Erythroblast (primary cell): ENCODE data around the gene KMT2C.

Experiments
- DNase-seq, 2 experiments: peaks; one replicate each; lab custom pipeline; 2025; lab: John Stamatoyannopoulos, UW
- GATA1 ChIP-seq: IDR thresholded peaks from 2 replicates; pipeline ENCODE4 v1.6.1; 2011; ENCODE audit warnings: low read depth, mild to moderate bottlenecking, control low read depth, low read length, moderate library complexity
- POLR2A ChIP-seq: IDR thresholded peaks from 2 replicates; pipeline ENCODE4 v1.6.1; 2011; ENCODE audit warnings: mild to moderate bottlenecking, low read length

KMT2C gene

DNA sequence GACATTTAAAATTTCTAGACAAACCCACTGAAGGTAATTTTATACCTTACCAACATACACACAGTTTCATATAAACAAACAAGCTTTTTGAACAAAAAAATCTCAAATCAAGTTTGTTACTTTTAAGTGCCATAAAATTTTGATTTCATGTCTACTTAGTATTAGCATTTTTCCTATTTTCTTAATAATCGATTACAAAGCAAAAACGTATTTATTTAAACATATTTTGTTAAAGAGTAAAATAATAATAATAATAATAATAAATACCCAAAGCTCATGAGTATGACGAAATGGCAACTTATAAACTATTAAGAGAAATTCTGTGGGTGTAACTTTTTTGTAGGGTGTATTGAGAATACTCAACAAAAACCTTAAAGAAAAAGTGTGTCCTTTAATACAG, 232.7 kb downstream of the KMT2C start:
- no peak for DNase-seq
- TF ChIP-seq POLR2A (no peak), GATA1 (no peak)

DNA sequence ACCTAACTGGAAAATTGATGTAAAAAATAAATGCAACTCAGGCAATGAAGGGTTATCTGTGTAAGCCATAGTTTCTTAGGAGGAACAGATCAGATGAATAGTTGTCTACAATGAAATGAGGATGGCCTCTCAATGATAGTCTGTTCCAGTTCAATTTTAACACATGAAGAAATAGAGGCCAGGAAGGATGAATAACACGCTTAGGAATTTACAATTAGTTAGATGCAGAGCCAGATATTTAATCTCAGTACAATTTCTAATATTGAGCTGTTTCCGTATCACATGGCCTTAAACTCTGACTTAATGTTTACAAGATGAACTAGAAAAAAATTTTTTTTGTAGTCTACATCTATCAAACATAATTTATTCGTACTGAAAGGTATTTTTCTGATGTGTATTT, 233.7 kb downstream of the KMT2C start:
- DNase-seq, result no peak
- TF ChIP-seq POLR2A (no peak), GATA1 (no peak)

DNA sequence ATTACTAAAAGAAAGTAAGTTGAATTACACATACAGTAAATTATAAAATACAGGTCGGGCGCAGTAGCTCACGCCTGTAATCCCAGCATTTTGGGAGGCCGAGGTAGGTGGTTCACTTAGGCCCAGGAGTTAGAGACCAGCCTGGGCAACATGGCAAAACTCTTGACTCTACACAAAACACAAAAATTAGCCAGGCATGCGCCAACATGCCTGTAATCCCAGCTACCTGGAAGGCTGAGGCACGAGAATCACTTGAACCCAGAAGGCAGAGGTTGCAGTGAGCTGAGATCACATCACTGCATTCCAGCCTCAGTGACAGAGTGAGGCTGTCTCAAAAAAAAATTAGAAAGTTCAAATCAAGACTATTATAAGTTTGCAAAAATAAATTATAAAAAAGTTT, 235.4 kb downstream of the KMT2C start:
- DNase-seq, result no peak
- TF ChIP-seq POLR2A, result no peak
- no peak for TF ChIP-seq GATA1

DNA sequence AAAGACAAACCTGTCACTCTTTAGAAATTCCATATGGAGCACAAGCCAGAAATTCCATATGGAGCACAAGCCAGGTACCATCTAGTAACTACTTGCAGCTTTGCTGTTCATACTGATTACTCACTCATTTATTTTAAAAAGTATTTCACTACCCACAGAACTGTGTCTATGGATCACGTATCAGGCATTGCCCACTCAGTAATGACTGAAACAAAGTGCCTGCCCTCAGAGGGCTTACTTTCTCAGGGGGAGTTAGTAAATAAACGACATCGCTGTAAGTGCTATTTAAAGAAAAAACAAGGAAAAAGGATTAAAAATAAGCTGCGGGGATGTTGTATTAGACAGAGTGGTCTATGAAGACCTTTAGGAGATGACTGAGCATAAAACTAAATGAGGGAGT, 239.4 kb downstream of the KMT2C start:
- no peak for TF ChIP-seq GATA1
- TF ChIP-seq POLR2A, result no peak
- DNase-seq, result no peak

DNA sequence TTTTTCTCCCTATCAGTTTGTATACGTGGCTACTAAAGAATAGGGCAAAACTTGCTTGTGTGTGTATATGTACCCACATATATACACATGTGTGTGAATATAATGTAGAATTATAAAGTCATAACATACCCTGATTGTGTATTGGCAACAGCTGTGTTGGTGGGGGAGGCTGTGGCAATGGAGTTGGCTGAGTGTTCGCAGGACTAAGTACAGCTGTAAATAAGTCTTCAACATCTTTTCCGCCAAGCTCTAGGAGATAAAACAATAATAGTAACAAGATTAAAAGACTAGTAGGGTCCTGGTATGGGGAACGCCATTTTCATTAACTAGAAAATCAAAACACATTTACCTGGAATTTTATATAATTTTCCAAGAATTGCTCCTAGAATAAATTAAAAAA, 241.9 kb downstream of the KMT2C start:
- no peak for DNase-seq
- TF ChIP-seq POLR2A (no peak), GATA1 (no peak)

DNA sequence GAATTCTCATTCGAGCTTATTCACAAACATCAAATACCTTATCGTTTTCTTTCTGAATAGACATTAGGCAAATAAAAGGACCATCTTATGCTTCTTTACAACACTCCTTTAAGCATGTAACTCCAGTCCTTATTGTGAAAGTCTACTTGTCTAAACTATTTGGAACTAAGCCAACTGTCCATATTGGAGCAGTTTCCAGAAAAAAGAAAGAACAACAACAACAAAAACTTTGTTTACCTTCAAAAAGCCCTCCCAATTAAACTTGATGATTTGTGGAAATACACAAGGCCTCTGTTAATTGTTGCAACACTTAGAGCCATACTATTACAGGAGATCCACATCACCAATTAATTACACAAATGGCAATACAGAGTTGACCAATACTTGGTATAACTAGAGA, 246.7 kb downstream of the KMT2C start:
- TF ChIP-seq POLR2A (no peak), GATA1 (no peak)
- DNase-seq, result no peak

DNA sequence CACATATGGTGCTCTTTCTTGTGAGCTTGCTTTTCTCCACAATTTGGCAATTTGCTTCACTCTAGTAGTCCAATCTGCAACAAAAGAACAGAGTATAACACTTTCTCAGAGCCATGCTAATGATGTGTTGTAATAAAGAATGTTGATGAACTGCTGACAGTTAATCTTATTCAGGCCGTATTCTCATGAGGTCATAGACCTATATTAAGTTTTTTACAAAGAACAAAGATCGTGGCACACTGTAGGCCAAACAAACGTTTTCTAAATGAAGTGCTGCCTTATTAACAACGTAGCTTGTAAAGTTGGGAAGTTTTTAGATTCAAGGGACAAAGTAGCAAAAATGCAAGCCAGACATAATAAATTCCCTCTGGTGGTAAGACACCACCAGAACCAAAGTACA, 250.2 kb downstream of the KMT2C start:
- DNase-seq, result no peak
- no peak for TF ChIP-seq POLR2A
- TF ChIP-seq GATA1, result no peak

DNA sequence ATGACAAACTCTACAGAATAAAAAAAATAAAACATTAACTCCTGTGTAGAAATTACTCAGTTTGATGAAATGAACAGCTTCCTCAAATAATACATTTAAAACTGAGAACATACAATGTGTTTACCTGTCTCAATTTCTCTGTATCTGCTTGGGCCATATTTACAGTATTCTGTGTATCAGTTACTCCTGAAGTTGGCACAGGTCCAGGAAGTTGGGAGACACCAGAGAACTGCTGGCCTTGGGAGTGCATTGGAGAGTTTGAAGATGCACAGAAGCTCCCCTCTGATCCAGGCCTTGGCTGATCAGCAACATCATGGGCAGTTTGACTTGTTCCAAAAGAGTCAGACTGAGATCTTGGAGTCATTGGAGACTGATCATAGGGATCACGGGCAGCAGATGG, 255.2 kb downstream of the KMT2C start:
- TF ChIP-seq GATA1 (no peak), POLR2A (no peak)
- peak; percentile 77 to 79 for DNase-seq

DNA sequence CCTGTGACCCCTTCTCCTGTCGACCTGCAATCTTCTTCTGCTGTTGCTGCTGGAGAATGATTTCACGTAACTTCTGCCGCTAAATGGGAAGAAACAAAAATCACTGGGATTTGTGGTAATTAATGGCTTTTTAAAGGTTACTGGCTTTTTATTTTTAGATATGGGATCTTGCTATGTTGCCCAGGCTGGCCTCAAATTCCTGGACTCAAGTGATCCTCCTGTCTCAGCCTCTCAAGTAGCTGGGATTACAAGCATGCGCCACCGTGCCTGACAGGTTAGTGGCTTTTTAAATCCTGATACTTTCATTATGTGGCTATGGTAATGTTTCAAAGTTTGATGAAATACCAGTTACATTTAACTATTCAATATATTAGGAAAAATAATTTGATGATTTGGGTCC, 255.8 kb downstream of the KMT2C start:
- no peak for DNase-seq
- TF ChIP-seq GATA1 (no peak), POLR2A (no peak)

DNA sequence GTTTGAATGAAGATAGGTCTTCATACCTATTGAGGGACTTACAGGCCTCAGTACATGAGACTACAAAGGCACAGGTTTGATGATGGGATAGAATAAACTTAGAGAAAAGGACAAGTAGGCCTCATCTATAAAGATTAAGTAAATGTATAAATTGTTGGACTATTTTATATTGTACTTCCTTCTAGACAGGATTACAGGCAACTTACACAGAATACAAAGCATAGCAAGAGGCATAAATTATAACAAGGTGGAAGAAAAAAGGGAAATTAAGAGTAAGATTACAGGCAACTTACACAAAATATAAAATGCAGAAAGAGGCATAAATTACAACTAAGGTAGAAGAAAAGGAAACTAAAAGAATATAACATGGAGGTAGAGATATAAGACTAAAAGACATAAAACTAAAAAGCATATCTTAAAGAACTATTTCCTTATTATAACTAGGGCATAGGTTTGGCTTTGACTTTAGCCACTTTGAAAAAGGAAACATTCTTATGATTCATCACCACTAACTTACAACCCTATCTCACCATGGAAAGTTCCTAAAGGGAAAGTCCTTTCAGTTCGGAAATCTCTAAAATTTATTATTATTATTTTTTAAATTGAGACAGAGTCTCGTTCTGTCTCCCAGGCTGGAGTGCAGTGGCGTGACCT, 257.3 kb downstream of the KMT2C start:
- no peak for DNase-seq
- TF ChIP-seq GATA1 (no peak), POLR2A (no peak)

DNA sequence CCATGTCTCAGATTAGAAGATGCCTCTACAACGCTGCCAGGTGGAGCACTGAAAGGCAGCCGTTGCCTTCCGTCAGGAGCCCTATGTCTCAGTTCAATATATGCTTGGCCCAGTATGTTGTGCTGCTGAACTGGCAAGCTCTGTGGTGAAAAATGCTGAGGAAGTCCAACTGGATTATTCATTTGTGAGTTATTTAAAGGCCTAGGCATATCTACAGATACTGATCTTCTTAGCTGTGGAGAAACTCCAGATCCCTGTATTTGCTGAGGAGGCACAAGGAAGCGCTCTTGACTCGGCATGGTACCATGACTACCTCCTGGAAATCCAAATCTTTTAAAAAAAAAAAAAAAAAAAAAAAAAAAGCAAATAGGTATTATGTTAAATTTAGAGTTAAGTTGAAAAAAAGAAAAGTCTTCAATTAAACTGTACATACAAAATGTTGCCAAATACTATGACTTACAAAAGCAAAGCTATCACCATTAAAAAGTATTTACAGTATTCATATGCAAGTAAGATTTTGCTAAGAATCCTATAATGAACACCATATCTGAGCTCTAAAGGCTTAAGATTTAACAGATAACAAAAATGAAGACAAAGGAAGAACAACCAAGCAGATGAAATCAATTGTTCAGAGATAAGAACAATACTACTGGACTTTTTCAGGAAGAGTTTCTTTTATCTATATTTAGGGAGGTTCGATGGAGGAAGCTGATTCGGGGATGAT, 258.0 kb downstream of the KMT2C start:
- TF ChIP-seq POLR2A (no peak), GATA1 (no peak)
- no peak for DNase-seq

DNA sequence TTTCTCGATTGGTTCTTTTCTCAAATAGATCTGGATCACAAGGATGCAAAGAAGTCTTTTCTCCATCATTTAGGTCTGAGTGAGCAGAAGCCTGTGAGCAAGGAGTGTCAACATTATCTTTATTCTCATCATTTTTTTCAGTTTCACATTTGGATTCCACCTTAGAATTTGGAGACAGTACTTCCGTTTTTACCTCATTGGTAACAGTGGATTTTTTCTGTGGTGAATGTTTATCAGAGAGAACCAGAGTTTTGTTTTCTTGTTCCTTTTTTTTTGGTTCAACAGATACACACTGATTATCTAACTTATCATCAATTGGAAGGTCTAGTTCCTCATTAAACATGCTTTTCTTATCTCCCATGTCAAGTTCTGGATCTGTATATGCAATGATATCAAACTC, 259.0 kb downstream of the KMT2C start:
- no peak for DNase-seq
- TF ChIP-seq GATA1, result no peak
- TF ChIP-seq POLR2A, result no peak

DNA sequence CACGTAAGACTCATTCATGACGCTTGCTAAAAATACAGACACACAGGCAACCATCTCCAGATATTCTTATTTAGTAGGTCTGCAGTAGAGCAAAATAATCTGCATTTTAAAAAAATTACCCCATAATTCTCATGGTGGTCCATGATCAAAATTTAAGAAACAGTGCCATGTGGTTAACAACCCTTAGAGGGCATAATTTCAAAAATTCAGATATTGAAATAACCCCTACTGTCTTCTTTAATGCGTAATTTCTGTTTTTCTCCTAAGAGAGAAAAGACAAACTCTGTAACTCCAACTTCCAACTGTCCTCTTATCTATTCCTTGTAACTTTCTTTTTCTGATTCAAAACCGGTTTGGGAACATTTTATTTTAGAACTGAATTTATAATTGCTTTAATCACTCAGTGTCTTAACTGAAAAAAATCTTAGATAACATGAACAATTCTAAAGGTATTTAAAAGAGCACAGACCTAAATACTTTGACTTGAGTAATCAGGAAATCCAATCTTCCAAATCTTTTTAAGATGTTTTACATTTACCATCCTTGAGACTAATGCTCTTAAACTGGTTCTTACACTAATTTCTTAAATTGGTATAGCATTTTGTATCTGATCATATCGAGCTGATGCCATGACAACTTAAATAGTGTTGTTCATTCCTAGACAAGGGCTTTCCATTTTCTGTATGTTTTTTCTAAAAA, 262.3 kb downstream of the KMT2C start:
- TF ChIP-seq GATA1, result no peak
- TF ChIP-seq POLR2A, result no peak
- no peak for DNase-seq

DNA sequence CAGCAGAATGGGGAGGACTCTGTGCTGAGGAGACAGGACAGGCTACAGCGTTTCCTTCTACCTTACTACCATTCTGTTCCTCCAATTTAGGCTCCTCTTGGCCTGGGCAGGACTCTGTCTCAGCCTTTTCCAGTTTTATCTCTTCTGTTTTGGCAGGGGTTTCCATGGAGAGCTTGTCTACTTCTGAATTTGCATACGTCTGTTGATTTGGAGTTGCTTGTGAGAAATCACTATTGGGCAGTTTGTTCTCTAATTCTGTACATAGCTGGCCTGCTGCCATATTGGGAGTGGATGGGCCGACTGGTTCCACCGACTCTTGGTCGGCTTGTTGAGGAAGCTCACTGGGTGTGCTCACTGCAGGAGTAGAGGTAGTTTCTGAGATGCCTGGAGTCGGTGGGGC, 273.5 kb downstream of the KMT2C start:
- TF ChIP-seq GATA1, result no peak
- TF ChIP-seq POLR2A, result no peak
- no peak for DNase-seq
